ENCODE measurements around the gene PARP11. TPM values are rescaled to one million over a fixed set of nuclear protein-coding genes. Genes with fewer than 3 reads are reported as not detected.
A peak's percentile ranks its signal among the peaks of the same experiment; 100 is the strongest.

Gene PARP11
- total RNA-seq, 2 donors from 2014 or later, result 15.3 to 30.3 TPM

- H3K4me3 Mint-ChIP-seq, result no peak overlapping the region
- Histone ChIP-seq H3K27ac (ENCODE audit: low read depth, low read length) (no peak overlapping the region), H3K36me3 (ENCODE audit: control insufficient read depth, insufficient read depth, low read length) (no peaks in the 10 kb centered on the region), H3K9me3 (ENCODE audit: control insufficient read depth, low read length) (no peaks in the 10 kb centered on the region), H3K27me3 (ENCODE audit: control insufficient read depth, insufficient read depth, low read length, poor library complexity, severe bottlenecking) (no peaks in the 10 kb centered on the region), H3K4me1 (ENCODE audit: control insufficient read depth, insufficient read depth, low read length) (no peaks in the 10 kb centered on the region), H3K9ac (ENCODE audit: extremely low read depth, low read length, poor library complexity, severe bottlenecking) (no peak overlapping the region), H3K4me3 (ENCODE audit: low read length) (no peak overlapping the region)
- peaks cover 11% of the 10 kb centered on the region for H3K4me1 Mint-ChIP-seq
- H3K27me3 Mint-ChIP-seq (ENCODE audit: insufficient read depth), result no peaks in the 10 kb centered on the region
- H3K27ac Mint-ChIP-seq, result no peak overlapping the region
- WGBS, 2 experiments (ENCODE audit: insufficient coverage in 1 of 2, insufficient read length in 1 of 2), result 75 to 80% methylated on average over 1 to 2 of the region's 2 CpGs
- no peaks in the 10 kb centered on the region for H3K36me3 Mint-ChIP-seq (ENCODE audit: low read depth)
- no peak for TF ChIP-seq CTCF (conservative IDR thresholded peaks at IDR 0.05)
- H3K9me3 Mint-ChIP-seq, result peaks cover 3% of the 10 kb centered on the region
- no peak for DNase-seq
Observed at GRCh38 chr12:3904999-3905398, 31.8 kb upstream of the PARP11 start.

GRCh38 chr12:3902921-3903320 lies 29.7 kb upstream of the PARP11 start:
- Histone ChIP-seq H3K9me3 (ENCODE audit: control insufficient read depth, low read length) (no peaks in the 10 kb centered on the region), H3K27ac (ENCODE audit: low read depth, low read length) (no peak overlapping the region), H3K4me1 (ENCODE audit: control insufficient read depth, insufficient read depth, low read length) (no peaks in the 10 kb centered on the region), H3K4me3 (ENCODE audit: low read length) (no peak overlapping the region), H3K36me3 (ENCODE audit: control insufficient read depth, insufficient read depth, low read length) (no peaks in the 10 kb centered on the region), H3K9ac (ENCODE audit: extremely low read depth, low read length, poor library complexity, severe bottlenecking) (no peak overlapping the region), H3K27me3 (ENCODE audit: control insufficient read depth, insufficient read depth, low read length, poor library complexity, severe bottlenecking) (no peaks in the 10 kb centered on the region)
- no peak overlapping the region for H3K4me3 Mint-ChIP-seq
- no peak for TF ChIP-seq CTCF (conservative IDR thresholded peaks at IDR 0.05)
- no peak overlapping the region for H3K27ac Mint-ChIP-seq
- DNase-seq, result no peak
- H3K27me3 Mint-ChIP-seq (ENCODE audit: insufficient read depth), result no peaks in the 10 kb centered on the region
- no peaks in the 10 kb centered on the region for H3K36me3 Mint-ChIP-seq (ENCODE audit: low read depth)
- no peaks in the 10 kb centered on the region for H3K9me3 Mint-ChIP-seq
- peaks cover under 1% of the 10 kb centered on the region for H3K4me1 Mint-ChIP-seq

- peak; percentile 87 for TF ChIP-seq CTCF (conservative IDR thresholded peaks at IDR 0.05)
- Mint-ChIP-seq H3K36me3 (ENCODE audit: low read depth) (no peaks in the 10 kb centered on the region), H3K4me3 (no peak overlapping the region), H3K9me3 (no peaks in the 10 kb centered on the region), H3K27me3 (ENCODE audit: insufficient read depth) (no peaks in the 10 kb centered on the region), H3K4me1 (peaks cover 7% of the 10 kb centered on the region), H3K27ac (no peak overlapping the region)
- no peak overlapping the region for H3K27ac ChIP-seq (ENCODE audit: low read depth, low read length)
- no peaks in the 10 kb centered on the region for H3K4me1 ChIP-seq (ENCODE audit: control insufficient read depth, insufficient read depth, low read length)
- H3K27me3 ChIP-seq (ENCODE audit: control insufficient read depth, insufficient read depth, low read length, poor library complexity, severe bottlenecking), result no peaks in the 10 kb centered on the region
- H3K9ac ChIP-seq (ENCODE audit: extremely low read depth, low read length, poor library complexity, severe bottlenecking), result no peak overlapping the region
- H3K9me3 ChIP-seq (ENCODE audit: control insufficient read depth, low read length), result no peaks in the 10 kb centered on the region
- H3K4me3 ChIP-seq (ENCODE audit: low read length), result no peak overlapping the region
- no peaks in the 10 kb centered on the region for H3K36me3 ChIP-seq (ENCODE audit: control insufficient read depth, insufficient read depth, low read length)
- DNase-seq, result no peak
Observed at GRCh38 chr12:3901116-3901515, 27.9 kb upstream of the PARP11 start.

Data from endodermal cell (in vitro differentiated cells).